Measurements from ENCODE around the gene ZNF827. TPM values are rescaled to one million over a fixed set of nuclear protein-coding genes. Genes with fewer than 3 reads are reported as not detected.

Gene ZNF827
- total and polyA plus RNA-seq, 2 experiments from 2014 or later, result 20.3 to 33.1 TPM

DNA sequence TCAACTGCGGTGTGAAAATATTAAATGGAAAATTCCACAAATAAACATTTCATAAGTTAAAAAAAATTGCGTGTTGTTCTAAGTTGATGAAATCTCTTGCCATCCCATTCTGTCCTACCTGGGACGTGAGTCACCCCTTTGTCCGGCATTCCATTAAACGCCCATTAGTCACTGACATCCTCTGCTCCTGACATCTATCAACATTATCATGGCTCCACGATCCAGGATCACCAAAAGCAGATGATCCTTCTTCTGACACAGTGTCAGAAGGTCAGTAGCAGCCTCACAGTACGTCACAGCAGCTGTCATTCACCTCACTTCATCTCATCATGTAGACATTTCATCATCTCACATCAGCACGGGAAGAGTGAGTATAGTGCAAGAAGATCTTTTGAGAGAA, 125.7 kb downstream of the ZNF827 start (continued):
- TF ChIP-seq, protein P1, sequence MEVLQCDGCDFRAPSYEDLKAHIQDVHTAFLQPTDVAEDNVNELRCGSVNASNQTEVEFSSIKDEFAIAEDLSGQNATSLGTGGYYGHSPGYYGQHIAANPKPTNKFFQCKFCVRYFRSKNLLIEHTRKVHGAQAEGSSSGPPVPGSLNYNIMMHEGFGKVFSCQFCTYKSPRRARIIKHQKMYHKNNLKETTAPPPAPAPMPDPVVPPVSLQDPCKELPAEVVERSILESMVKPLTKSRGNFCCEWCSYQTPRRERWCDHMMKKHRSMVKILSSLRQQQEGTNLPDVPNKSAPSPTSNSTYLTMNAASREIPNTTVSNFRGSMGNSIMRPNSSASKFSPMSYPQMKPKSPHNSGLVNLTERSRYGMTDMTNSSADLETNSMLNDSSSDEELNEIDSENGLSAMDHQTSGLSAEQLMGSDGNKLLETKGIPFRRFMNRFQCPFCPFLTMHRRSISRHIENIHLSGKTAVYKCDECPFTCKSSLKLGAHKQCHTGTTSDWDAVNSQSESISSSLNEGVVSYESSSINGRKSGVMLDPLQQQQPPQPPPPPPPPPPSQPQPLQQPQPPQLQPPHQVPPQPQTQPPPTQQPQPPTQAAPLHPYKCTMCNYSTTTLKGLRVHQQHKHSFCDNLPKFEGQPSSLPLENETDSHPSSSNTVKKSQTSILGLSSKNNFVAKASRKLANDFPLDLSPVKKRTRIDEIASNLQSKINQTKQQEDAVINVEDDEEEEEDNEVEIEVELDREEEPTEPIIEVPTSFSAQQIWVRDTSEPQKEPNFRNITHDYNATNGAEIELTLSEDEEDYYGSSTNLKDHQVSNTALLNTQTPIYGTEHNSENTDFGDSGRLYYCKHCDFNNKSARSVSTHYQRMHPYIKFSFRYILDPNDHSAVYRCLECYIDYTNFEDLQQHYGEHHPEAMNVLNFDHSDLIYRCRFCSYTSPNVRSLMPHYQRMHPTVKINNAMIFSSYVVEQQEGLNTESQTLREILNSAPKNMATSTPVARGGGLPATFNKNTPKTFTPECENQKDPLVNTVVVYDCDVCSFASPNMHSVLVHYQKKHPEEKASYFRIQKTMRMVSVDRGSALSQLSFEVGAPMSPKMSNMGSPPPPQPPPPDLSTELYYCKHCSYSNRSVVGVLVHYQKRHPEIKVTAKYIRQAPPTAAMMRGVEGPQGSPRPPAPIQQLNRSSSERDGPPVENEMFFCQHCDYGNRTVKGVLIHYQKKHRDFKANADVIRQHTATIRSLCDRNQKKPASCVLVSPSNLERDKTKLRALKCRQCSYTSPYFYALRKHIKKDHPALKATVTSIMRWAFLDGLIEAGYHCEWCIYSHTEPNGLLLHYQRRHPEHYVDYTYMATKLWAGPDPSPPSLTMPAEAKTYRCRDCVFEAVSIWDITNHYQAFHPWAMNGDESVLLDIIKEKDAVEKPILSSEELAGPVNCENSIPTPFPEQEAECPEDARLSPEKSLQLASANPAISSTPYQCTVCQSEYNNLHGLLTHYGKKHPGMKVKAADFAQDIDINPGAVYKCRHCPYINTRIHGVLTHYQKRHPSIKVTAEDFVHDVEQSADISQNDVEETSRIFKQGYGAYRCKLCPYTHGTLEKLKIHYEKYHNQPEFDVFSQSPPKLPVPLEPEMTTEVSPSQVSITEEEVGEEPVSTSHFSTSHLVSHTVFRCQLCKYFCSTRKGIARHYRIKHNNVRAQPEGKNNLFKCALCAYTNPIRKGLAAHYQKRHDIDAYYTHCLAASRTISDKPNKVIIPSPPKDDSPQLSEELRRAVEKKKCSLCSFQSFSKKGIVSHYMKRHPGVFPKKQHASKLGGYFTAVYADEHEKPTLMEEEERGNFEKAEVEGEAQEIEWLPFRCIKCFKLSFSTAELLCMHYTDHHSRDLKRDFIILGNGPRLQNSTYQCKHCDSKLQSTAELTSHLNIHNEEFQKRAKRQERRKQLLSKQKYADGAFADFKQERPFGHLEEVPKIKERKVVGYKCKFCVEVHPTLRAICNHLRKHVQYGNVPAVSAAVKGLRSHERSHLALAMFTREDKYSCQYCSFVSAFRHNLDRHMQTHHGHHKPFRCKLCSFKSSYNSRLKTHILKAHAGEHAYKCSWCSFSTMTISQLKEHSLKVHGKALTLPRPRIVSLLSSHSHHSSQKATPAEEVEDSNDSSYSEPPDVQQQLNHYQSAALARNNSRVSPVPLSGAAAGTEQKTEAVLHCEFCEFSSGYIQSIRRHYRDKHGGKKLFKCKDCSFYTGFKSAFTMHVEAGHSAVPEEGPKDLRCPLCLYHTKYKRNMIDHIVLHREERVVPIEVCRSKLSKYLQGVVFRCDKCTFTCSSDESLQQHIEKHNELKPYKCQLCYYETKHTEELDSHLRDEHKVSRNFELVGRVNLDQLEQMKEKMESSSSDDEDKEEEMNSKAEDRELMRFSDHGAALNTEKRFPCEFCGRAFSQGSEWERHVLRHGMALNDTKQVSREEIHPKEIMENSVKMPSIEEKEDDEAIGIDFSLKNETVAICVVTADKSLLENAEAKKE (CRISPR knock-in tag; IDR thresholded peaks at IDR 0.05), result no peak
- TF ChIP-seq ZNF331 (CRISPR knock-in tag; IDR thresholded peaks at IDR 0.05; ENCODE audit: low read depth), result no peak
- TF ChIP-seq, protein P2, sequence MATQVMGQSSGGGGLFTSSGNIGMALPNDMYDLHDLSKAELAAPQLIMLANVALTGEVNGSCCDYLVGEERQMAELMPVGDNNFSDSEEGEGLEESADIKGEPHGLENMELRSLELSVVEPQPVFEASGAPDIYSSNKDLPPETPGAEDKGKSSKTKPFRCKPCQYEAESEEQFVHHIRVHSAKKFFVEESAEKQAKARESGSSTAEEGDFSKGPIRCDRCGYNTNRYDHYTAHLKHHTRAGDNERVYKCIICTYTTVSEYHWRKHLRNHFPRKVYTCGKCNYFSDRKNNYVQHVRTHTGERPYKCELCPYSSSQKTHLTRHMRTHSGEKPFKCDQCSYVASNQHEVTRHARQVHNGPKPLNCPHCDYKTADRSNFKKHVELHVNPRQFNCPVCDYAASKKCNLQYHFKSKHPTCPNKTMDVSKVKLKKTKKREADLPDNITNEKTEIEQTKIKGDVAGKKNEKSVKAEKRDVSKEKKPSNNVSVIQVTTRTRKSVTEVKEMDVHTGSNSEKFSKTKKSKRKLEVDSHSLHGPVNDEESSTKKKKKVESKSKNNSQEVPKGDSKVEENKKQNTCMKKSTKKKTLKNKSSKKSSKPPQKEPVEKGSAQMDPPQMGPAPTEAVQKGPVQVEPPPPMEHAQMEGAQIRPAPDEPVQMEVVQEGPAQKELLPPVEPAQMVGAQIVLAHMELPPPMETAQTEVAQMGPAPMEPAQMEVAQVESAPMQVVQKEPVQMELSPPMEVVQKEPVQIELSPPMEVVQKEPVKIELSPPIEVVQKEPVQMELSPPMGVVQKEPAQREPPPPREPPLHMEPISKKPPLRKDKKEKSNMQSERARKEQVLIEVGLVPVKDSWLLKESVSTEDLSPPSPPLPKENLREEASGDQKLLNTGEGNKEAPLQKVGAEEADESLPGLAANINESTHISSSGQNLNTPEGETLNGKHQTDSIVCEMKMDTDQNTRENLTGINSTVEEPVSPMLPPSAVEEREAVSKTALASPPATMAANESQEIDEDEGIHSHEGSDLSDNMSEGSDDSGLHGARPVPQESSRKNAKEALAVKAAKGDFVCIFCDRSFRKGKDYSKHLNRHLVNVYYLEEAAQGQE (IDR thresholded peaks at IDR 0.05; ENCODE audit: unreplicated experiment), result no peak

DNA sequence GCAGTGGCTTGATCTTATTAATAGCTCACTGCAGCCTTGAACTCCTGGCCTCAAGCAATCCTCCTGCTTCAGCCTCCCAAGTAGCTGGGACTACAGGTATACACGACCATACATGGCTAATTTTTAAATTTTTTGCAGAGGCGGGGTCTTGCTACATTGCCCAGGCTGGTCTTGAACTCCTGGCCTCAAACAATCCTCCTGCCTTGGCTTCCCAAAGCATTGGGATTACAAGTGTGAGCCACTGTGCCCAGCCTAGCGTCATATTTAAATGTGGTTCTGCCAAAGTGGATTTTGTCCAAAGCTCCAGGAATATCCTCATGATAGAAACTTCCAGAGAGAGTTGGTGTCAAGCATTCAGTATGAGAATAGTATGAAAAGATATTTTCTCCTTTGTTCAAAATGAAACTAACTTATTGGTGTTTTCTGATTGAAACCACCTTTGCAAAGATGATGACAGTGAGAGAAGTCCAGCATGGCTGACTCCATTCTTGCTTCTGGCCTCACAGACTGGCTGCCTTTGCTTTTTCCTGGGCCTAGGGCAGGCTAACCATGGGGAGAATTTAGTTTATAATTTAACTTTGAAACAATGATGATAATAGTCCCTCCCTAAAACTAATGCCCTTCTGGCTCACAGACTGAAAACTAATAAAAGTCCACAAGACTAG, 129.6 kb downstream of the ZNF827 start:
- no peak overlapping the region for H2AFZ ChIP-seq
- H3K4me2 ChIP-seq, result no peak overlapping the region
- H3K9me2 ChIP-seq (ENCODE audit: insufficient read depth), result no peaks in the 10 kb centered on the region
- no peak for DNase-seq (ENCODE audit: low spot score)
- no peaks in the 10 kb centered on the region for H3K79me2 ChIP-seq (replicated peaks; ENCODE audit: insufficient read depth)
- Mint-ChIP-seq H3K27ac (no peak overlapping the region), H3K4me3 (no peak overlapping the region), H3K27me3 (ENCODE audit: insufficient read depth, low read depth, poor library complexity) (peaks cover 8% of the 10 kb centered on the region), H3K9me3 (peaks cover 21% of the 10 kb centered on the region), H3K4me1 (peaks cover 21% of the 10 kb centered on the region), H3K36me3 (ENCODE audit: low read depth) (peaks cover 76% of the 10 kb centered on the region)
- H3K4me3 ChIP-seq, result no peak overlapping the region
- H3K27ac ChIP-seq (ENCODE audit: low read depth), result no peak overlapping the region
- peaks cover 18% of the 10 kb centered on the region for H3K4me1 ChIP-seq (ENCODE audit: insufficient read depth)
- 0 out of 2 replicates have a peak, but pooled peaks cover 3% of the 10 kb centered on the region for H3F3A ChIP-seq (replicated peaks; ENCODE audit: low read depth)
- no peaks in the 10 kb centered on the region for H3K27me3 ChIP-seq (ENCODE audit: insufficient read depth)
- no peaks in the 10 kb centered on the region for H4K20me1 ChIP-seq (replicated peaks; ENCODE audit: insufficient read depth)
- no peak for ATAC-seq
- peaks cover 11% of the 10 kb centered on the region; the same call in 1 of the 2 replicates for H3K36me3 ChIP-seq (ENCODE audit: insufficient read depth)
- TF ChIP-seq ZNF331 (CRISPR knock-in tag; IDR thresholded peaks at IDR 0.05; ENCODE audit: low read depth) (no peak), ZNF114 (CRISPR knock-in tag; IDR thresholded peaks at IDR 0.05) (no peak), NANOG (IDR thresholded peaks at IDR 0.05; ENCODE audit: borderline replicate concordance) (no peak), EZH2phosphoT487 (IDR thresholded peaks at IDR 0.05; ENCODE audit: unreplicated experiment) (no peak)
- TF ChIP-seq, protein P3, sequence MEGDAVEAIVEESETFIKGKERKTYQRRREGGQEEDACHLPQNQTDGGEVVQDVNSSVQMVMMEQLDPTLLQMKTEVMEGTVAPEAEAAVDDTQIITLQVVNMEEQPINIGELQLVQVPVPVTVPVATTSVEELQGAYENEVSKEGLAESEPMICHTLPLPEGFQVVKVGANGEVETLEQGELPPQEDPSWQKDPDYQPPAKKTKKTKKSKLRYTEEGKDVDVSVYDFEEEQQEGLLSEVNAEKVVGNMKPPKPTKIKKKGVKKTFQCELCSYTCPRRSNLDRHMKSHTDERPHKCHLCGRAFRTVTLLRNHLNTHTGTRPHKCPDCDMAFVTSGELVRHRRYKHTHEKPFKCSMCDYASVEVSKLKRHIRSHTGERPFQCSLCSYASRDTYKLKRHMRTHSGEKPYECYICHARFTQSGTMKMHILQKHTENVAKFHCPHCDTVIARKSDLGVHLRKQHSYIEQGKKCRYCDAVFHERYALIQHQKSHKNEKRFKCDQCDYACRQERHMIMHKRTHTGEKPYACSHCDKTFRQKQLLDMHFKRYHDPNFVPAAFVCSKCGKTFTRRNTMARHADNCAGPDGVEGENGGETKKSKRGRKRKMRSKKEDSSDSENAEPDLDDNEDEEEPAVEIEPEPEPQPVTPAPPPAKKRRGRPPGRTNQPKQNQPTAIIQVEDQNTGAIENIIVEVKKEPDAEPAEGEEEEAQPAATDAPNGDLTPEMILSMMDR (conservative IDR thresholded peaks at IDR 0.05; ENCODE audit: low read depth in 2 of 2), result no peak

Data from GM23338 (cell line).